NOMO-1 treated with dmso at 0.1 percent for 144 hours (cell line): ENCODE data around the gene CEMP1.
A peak's percentile ranks its signal among the peaks of the same experiment; 100 is the strongest.

Experiments
- DNase-seq: peaks from one replicate; lab custom pipeline; 2025; ENCODE audit not compliant: unreplicated experiment; lab: John Stamatoyannopoulos, UW

The CEMP1 gene

DNA sequence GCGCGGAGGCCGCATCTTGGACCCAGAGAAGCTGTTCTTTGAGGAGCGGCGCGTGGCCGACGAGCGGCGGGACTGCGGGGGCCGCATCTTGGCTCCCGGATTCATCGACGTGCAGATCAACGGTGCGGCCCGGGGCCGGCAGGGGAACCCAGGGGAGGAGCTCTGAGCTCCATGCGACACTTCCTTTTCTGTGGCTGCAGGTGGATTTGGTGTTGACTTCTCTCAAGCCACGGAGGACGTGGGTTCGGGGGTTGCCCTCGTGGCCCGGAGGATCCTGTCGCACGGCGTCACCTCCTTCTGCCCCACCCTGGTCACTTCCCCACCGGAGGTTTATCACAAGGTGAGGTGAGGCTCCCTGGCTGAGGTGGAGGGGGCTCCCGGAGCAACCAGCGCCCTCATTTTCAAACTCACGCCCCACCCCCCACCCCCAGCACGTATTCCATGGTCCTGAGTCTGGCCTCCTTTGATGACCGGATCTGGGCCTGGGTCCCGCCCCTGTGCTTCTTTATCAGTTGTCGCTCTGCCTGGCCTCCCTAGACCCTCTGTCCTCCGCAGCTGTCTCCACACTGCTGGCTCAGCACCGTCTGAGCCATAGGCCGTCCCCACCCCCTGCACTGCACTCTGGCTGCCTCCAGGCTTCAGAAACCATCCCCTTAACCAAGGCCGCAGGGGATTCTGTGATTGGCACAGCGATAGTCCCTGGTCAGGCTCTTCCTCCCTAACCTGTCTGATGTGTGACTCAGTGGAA lies 10.2 kb downstream of the CEMP1 start:
- no peak for DNase-seq

DNA sequence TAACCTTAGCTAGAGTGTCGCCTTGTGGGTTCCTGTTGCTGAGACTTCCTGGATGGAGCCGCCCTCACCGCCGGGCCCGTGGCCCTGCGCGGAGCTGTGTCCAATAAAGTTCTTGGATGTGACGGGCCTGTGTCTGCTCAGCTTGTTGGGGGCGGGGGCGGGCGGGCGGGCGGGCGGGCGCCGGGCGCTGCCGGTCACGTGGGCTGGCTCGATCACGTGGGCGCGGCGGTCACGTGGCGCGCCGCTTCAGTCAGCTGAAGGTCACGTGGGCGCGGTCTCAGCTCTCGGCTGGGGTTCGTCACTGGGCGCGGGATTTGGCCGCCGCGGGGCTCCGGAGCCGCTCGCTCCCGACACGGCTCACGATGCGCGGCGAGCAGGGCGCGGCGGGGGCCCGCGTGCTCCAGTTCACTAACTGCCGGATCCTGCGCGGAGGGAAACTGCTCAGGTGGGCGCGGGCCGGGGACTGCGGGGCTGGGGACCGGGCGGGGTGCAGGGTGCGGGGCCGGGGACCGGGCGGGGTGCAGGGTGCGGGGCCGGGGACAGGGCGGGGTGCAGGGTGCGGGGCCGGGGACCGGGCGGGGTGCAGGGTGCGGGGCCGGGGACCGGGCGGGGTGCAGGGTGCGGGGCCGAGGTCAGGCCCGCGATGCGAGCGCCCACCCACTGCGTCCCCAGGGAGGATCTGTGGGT lies 11.0 kb downstream of the CEMP1 start, which contains the start of gene AMDHD2:
TSS of gene AMDHD2 (plus strand) at position 275 of the 687 bp plus-strand sequence. CDS start at position 363, 88 bp downstream.
- DNase-seq: peak; percentile 77

DNA sequence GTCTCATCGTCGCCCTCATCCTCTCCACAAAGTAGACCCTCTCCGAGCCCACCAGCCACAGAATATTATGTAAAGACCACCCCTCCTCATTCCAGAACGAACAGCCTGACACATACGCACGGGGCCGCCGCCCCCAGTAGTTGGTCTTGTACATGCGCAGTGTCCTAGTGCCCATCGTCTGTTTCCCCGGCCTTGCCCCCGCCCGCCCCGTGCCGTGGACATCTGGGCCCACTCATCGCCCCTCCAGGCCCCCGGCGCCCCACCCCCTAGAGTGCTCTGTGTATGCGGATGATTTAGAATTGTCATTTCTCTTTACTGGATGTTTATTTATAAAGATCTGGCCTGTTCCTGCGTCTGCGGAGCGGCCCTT lies 11.5 kb downstream of the CEMP1 start:
- no peak for DNase-seq

DNA sequence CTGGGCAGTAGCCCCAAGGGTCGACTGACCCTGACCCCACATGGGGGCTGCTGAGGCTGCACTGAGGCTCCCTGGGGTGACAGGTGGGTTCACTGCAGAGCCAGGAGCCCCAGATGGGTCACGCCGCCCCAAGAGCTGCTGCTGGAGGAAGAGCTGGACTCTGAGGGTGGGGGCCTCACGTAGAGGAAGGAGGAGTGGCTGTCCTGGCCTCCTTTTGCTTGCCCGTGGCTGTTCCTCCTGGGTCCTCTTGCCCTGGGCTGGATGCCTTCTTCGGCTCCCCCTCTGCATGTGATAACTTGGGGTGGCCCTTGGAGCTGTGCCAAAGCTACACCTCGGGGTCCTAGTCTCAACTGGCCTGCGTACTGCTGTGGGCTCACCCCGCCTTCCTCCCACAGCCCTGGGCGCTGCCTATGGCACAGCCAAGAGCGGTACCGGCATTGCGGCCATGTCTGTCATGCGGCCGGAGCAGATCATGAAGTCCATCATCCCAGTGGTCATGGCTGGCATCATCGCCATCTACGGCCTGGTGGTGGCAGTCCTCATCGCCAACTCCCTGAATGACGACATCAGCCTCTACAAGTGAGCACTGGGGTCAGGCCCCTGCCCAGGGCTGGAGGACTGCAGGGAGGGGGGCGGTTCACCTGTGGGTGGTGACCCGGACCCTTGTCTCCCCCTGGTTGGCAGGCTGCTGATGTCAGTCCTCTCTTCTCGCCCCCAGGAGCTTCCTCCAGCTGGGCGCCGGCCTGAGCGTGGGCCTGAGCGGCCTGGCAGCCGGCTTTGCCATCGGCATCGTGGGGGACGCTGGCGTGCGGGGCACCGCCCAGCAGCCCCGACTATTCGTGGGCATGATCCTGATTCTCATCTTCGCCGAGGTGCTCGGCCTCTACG lies 12.1 kb downstream of the CEMP1 start:
- no peak for DNase-seq

DNA sequence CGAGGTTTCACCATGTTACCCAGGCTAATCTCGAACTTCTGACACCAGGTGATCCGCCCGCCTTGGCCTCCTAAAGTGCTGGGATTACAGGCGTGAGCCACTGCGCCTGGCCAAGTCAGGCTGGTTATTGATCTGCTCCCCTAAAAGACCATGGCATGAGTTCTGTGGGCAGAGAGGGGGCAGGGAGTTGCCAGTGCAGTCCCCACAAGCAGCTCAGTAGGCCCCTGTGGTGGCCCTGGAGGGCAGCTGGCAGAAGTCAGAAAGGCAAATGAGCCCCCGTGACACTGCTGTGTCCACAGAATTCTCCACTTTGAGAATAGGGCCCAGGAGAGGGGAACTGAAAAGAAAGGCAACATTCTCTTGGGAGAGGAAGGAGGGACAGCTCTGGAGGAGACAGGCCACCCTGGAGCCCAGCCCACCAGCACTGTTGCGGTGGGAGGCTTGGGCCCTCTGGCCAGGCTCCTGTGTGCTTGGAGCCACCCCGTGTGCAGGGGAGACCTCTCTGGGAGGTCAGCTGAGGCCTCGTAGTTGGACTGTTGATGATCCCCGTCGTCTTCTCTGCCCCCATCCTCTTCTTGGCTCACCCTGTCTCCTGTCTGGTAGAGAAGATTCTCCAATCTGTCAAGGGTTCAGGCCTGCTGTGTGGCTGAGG lies 13.1 kb downstream of the CEMP1 start:
- DNase-seq: no peak

DNA sequence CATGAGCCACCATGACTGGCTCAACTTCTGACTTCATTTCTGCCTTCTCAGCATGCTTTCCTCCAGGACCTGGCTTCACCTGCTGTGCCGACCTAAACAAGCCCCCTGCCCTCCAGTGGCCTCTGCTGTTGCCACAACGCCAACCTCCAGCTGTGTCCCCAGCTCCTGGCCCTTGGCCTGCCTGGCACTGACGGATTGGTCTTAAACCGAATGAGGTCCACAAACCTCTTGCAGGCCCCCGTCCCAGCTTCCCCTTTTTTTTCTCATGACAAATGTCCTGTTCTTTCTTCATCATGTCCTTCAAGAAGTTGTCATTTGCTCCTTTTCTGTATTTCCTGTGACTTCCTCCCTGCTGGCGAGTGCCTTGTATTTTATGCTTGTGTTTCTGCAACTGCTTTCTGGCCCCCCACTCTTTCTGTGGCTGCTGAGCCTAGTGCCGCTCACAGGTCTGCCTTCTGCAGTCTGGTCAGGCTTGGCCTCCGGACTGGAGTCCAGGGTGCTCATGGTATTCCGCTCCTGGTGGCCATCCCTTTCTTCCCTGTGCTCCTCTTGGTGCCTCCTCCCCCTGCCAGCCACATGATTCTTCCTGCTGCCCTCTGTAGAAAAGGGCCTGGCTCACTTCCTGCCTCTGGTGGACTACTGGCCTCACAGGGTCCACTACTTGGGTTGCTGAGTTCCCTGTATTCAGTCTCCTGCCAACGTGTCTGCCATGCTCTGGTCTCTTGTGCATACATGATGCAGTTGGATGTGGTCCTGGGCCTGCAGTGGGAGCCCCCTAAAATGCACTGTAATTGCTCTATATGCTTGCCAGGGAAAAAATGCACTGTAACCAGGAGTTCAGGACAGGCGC lies 14.6 kb downstream of the CEMP1 start:
- DNase-seq: peak; percentile 95

DNA sequence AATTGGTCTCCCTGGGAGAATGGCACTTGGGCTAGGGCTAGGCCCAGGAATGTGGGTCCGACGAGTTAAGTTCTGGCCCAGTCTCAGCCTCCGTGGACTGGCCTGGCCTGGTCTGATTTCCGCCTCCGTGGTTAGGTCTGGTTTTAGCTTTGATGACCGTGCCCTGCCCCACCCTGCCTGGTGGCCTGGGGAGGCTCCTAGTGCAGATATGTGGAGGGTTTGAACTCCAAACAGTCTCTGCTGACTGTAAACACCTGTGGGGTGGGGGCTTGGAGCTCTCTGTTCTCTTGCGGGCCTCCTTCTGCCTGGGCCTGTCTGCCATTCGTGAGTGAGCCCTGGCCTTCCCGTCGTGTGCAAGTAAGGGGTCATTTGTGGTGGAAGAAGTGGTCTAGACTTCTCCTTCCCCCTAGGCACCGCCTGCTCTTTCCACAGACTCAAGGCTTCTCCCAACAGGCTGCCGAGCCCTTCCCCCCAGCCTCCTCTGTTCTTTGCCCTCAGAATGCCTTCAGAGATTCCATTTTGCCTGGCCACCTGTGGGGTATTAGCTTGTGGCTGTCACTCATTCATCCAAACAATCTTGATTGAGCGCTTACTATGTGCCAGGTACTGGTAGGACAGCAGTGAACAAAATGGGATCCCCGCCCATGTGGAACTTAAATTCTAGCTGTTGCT lies 15.9 kb downstream of the CEMP1 start:
- DNase-seq: peak; percentile 43

DNA sequence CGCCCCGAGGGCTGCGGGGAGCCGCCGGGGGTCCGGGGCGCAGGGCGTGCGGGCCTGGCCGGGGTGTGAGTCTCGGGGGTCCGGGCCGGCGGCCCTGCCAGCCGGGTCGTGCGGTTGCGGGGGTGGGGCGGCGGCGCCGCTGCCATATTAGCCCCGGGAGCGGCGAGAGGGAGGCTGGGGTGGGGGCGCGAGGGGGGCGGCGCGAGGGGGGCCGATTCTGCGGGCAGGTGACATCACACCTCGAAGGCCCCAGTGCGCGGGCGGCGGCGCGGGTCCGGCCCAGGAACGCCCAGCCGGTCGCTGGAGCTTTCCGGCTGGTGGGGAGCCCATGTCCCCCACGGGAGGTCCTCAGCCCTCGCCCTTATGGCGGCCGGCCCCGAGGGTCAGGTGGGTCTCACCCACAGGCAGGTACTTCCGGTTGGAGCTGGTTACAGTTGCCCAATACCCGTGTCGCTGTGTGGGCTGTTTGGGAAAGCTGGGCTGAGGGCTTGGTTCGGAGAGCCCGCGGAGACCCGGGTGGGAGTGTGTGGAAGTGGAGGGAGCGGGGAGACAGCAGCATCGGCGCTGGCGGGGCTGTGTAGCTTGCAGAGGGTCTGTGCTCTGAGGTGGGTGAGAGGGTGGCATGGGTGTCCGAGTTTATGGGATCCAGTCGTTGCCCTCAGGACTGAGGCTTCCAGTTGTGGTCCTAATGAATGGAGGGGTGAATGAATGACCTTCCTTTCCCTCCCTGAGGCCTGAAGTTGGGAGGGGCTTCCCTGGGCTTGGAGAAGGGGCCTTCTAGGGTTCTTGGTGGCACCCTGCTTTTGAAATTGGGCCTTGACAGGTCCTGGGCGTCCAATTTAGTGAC lies 16.7 kb downstream of the CEMP1 start:
- no peak for DNase-seq

DNA sequence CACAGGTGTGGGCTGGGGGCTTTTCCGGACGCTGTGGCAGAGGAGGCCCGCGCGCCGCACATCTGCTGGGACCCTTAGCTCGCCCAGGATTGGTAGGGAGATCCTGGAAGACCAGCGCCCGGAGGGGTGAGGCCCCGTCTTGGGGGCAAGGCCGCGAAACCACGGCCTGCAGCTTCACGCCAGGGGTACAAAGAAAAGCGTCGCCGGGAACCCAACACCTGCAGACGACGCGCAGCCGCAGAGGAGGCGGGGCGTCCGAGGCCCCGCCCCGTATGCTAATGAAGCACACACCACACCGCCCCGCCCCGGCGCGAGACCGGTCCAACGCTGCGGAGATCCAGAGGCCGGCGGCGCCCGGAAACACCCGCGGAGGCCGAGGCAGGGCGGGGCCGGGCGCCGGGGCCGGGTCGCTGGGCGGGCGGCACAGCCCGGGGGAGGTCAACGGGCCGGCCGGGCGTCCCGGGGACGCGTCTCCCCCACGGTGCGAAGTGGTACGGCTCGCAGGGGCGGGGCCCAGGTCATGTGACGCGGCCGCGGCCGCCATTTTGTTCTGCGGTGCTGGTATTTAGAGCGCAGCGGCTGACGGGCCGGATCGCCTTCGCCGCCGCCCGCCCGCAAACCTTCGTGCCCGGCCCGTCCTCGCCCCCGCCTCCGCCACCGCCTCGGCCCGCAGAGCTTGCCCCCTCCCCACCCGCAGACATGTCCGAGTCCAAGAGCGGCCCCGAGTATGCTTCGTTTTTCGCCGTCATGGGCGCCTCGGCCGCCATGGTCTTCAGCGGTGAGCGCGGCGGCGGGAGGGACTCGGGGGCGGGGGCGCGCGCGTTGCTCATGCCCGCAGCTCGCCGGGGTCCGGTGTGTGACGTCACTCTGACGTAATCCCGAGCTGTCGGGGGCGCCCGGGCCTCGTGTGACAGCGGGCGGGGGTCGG lies 17.5 kb downstream of the CEMP1 start, which contains the start of gene ATP6V0C:
TSS of gene ATP6V0C (plus strand) at position 548 of the 928 bp plus-strand sequence. CDS start at position 700, 152 bp downstream.
- DNase-seq: peak; percentile 81

DNA sequence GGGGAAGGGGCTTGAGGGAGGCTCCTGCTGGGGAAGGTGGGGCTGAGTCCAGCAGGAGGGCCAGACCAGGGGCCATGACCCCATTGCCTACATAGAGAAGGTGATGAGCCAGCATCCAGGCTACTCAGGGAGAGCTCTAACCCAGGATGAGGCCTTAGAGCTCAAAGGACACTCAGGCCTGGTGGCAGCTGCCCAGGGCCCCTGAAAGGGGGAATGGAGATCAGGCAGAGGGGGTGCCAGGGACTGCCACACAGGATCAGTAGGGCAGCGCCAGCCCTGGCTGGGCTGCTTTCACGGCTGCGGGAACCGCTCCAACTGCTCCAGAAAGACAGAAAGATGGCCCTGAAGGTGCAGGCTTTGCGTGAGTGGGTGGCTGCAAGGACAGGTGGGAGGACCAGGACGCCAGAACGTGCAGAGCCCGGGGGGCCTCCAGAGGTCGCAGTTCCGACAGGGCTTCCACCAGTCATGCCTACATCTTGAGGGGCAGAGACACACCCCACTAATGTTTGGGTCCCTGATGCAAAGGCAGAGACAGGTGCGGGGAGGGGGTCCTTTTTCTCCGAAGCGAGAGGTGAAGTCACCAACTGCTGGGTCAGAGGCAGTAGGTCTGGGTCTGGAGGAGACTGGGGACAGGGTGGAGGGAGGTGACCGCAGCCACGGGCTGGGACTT lies 18.3 kb downstream of the CEMP1 start:
- no peak for DNase-seq

DNA sequence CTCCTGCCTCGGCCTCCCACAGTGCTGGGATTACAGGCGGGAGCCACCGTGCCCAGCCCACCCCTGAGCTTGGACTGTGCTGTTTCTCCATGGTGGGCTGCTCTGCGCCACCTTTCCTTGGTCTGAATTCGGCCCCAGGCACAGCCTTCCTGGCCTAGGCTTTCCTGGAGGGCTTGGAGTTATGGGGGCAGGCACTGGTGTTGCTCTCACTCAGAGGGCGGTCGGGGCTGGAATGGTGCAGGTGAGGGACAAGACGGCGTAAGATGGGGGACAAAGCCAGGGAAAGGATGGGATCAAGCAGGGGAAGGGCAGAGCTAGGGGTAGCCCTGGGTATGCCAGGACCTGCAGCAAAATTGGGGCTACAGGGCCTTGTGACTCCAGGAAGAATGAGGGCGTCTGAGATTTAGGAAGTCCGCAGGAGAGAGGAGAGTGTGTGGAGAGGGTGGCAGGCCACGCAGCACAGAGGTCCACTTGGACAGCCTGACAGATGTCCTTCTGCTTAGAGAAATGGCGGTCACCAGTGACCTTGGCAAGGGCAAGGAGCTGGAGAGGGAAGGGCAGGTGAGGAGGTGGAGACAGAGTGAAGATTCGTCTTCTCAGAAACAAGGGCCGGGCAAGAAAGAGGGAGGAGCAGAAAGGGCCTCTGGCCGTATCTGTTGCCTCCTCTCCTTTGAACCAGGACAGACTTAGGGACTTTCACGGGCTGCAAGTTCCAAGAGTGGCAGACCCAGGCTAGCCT lies 19.0 kb downstream of the CEMP1 start:
- no peak for DNase-seq

DNA sequence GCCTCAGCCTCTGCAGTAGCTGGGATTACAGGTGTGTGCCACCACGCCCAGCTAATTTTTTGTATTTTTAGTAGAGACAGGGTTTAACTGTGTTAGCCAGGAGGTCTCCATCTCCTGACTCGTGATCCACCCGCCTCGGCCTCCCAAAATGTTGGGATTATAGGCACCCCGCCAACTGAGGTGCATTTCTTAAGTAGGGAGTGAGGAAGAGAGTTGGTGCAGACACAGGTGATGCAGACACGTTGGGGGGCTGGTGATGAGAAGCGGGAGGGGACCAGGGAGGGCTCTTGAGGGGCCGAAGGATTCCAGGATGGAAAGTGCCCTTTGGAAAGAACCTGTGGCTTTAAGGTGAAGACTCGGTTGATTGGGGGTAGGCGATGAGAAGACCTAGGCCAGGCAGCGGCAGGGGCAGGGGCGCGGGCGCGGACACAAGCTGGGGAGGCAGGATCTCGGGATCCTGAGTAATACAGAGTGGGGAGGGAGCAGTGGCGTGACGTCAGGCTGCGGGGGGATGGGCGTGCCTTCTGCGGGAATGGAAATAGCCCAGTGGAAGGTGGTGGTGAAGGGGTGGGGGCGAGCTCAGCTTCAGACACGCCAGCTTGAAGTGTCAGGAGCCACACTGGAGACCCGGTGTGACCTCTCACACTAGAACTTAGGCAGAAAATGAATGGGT lies 19.9 kb downstream of the CEMP1 start:
- DNase-seq: no peak

DNA sequence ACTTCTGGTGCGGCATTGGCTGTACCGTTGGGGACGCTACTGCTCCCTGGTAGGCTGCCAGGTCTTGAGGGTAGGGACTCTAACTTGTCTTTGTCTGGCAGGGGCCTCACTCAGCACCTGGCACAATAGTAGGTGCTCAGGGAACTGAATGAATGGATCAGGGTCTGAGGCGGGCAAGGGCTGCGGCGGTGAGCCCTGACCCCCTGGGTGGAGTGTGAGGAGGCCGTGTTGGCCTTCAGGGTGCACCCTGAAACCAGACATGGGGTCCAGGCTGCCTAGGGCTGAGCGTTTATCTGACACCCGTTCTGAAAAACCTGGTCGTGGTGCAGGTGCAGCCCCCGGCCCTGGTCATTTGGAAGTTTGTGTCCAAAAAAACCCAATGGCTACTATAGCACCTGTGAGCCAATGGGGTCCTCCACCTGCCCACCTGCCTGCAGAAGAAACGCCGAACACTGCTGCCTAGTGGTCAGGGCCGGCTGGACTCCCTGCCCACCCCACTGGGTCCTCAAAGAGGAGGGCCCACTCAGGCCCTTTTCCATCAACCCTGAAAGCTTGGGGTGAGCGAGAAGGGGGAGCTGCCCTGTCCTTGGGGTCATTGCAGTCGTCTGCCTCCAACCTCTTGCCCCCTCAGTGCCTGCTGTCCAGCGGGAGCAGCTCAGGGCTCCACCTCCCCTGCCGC lies 22.3 kb downstream of the CEMP1 start:
- no peak for DNase-seq

DNA sequence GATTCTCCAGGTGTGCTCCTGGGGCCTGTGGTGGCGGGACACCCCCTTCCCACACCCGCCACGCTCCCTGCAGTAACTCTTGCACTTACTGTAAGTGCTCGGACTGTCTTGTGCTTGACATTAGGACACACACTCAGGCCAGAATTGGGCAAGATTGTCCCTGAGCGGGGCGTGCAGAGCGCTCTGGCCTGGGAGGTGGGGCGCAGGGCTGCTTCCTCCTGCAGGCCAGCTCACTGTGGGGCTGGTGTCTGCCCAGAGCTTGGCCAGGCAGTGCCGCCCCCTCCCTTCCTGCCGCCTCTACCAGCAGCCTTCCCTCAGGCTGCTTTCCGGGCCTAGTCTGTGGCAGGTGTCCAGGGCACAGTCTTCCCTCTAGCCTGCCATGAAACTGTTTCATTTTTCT lies 23.5 kb downstream of the CEMP1 start:
- DNase-seq: peak; percentile 57

DNA sequence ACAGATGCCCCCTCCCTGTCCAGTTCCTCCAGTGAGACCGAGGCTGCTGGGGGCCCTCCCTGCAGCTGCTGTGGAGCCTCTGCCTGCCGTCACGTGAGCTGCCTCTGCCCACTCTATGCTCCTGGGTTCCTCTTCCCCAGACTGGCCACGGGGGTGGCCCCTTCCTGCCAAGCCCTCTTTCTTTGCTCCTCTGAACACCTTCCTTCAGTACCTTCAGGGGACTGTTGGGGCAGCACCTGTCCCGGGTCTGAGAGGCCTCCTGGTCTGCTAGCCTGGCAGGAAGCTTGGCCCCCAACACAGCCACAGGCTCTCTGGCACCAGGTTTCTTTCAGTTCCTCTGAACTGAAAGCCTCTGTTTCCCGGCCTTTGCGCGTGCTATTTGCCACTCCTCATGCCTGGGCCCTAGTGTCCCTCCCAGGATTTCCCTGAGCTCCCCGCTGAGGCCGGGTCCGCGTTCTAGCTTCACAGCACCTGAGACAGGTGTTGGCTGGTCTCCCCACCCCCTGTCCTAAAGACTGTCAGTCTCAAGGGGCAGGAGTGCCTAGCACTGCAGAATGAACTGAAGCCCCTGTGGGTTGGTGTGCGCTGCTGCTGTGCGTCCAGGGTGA lies 24.1 kb downstream of the CEMP1 start:
- peak; percentile 83 for DNase-seq
